Cortex of kidney (tissue), 1 donor: ENCODE data around the gene NTN3.
"Not testable (repeated sequence)": the region's sequence is repeated elsewhere in the genome, so short reads cannot be mapped to it uniquely, and the experiment has no call there.

ENCODE experiments used
- DNase-seq: peaks from one replicate; lab custom pipeline; 2025; lab: John Stamatoyannopoulos, UW

Gene NTN3

GRCh38 chr16:2479996-2480395 is 8.9 kb downstream of the NTN3 start:
- DNase-seq, result not testable (repeated sequence)

GRCh38 chr16:2480948-2481347 is 9.9 kb downstream of the NTN3 start:
- DNase-seq, result no peak

GRCh38 chr16:2481676-2482075 is 10.6 kb downstream of the NTN3 start:
- no peak for DNase-seq

GRCh38 chr16:2482249-2482648 is 11.2 kb downstream of the NTN3 start:
- DNase-seq, result no peak

- no peak for DNase-seq
These were observed 11.8 kb downstream of the NTN3 start for GRCh38 chr16:2482708-2483534.

- DNase-seq, result no peak
These were observed 13.1 kb downstream of the NTN3 start for GRCh38 chr16:2483939-2484897.

- no peak for DNase-seq
These were observed 13.9 kb downstream of the NTN3 start for GRCh38 chr16:2484898-2485508.

- DNase-seq, result no peak
These were observed 14.9 kb downstream of the NTN3 start for GRCh38 chr16:2485811-2486507.

GRCh38 chr16:2486645-2487516 is 15.8 kb downstream of the NTN3 start:
- DNase-seq, result no peak

- DNase-seq, result no peak
These were observed 16.4 kb downstream of the NTN3 start for GRCh38 chr16:2487517-2487842.

GRCh38 chr16:2487903-2488531 is 16.9 kb downstream of the NTN3 start:
- DNase-seq, result no peak

GRCh38 chr16:2489581-2489980 is 18.5 kb downstream of the NTN3 start:
- DNase-seq, result no peak

GRCh38 chr16:2490190-2491105 is 19.4 kb downstream of the NTN3 start:
- no peak for DNase-seq

GRCh38 chr16:2492292-2492691 is 21.2 kb downstream of the NTN3 start:
- DNase-seq, result no peak

- no peak for DNase-seq
These were observed 22.5 kb downstream of the NTN3 start for GRCh38 chr16:2493605-2494004.

- no peak for DNase-seq
These were observed 23.5 kb downstream of the NTN3 start for GRCh38 chr16:2494616-2495015.

- DNase-seq, result no peak
These were observed 23.9 kb downstream of the NTN3 start for GRCh38 chr16:2495041-2495440.

GRCh38 chr16:2496223-2497115 is 25.4 kb downstream of the NTN3 start:
- no peak for DNase-seq
